Activated CD4-positive, CD25-positive, alpha-beta regulatory T cell (primary cell): ENCODE measurements around the gene CCDC78.

Experiments used
- DNase-seq, 4 experiments: peaks; one replicate each; lab custom pipeline; 2025; lab: John Stamatoyannopoulos, UW

CCDC78 gene

DNA sequence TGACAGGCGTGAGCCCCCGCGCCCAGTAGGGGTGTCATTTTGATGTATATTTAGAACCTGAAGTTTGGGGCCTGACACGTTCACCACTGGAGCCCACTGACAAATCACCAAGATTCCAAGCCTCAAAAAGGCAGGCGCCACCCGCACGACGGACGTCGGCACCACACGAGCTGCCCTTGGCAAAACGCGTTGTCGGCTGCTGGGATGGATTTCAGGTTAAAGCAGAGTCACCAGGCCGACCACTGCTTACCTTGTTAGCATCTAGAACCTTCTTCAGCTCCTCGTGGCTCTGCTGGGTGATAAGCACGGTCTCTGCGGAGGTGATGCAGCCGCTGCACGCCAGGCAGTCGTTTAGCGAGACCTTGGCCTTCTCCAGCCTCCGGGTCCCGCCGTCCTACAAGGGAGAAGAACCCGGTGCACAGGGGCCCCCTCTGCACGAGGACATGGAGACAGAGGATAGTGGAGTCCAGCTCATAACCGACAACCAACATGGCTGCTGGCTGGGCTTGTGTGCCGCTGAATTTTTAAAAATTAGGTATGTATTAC is 10.8 kb upstream of the CCDC78 start:
- DNase-seq = no peak

- DNase-seq = peak in 1 of 4 experiments; percentile 25
Observed at GRCh38 chr16:735982-736453, 9.8 kb upstream of the CCDC78 start.

DNA sequence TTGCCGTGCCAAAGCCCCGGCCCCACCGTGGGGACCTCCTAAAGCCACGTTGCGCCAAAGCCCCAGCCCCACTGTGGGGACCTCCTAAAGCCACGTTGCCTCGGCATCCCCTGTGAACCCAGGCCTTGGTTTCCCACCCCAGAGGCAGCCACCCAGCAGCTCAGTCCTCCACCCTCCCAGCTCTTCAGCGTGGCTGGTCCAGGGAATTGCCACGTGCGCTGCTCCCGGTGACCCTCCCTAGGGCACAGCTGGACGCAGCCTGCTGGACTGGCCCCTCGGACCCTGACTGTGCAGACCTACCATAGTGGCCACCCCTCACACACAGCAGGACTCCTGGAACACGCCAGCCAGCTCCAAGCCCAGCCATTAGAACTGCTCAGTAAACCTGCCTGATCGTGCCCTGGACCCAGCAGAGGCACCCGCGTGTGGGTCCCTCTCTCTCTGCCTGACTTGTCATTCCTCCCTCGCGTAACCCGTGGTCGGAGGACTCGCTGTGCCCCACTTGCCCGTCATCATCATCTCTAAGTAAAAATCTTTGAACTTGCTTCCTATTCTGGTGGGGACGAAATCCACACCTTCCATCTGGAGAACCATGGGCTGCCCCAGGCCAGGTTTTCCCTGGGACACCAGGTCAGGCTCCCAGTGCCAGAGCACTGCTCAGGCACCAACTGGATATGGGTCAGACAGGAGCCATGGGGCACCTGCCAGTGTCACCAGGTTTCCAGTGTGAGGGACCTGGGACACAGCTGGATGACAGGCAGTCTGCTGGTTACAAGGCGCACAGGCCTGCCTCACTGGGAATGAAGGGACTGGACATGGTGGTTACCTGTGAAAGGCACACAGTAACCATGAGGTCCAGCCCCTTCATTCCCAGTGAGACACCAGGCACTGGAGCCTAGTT is 9.0 kb upstream of the CCDC78 start:
- DNase-seq = no peak

GRCh38 chr16:734208-734980 is 8.2 kb upstream of the CCDC78 start:
- DNase-seq = no peak

DNA sequence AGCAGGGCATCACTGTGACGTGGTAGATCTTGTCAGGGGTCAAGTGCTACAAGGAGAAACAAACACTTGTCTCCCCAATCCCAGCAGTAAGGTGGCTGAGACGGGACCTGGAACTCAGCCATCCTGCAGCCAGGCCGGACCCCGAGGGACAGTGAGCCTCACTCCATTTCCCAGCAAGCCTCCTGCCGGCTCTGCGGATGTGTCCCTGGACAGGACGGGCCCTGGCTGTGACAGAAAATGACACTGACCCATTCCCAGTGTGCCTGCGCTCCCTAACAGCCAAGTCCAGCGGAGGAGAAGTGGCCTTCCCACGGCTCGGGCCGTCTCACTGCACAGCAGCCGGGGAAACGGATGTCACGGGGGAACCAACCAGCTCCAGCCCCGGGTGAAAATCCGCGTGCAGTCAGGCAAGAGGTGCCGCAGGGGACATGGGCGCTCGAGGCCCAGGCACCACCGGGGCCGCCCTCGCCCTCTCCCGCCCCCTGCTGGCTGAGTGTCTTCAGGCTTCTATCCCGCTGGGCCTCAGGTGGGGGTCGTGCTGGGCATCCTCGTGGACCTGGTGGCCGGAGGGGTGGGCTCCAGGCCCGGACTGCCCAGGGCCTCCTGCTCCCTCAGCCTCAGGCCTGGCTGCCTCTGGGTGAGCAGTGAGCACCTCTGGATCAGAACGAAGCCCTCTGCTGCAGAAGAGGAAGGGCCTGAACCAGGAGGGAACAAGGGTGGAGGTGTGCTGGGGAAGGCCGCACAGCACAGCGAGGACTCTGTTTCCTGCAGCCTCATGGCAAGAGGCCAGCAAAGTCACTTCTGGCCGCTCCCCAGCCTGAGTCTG is 7.4 kb upstream of the CCDC78 start:
- DNase-seq = peak in 1 of 4 experiments; percentile 22

GRCh38 chr16:732936-733335 is 6.7 kb upstream of the CCDC78 start:
- DNase-seq = no peak

- DNase-seq = no peak
Observed at GRCh38 chr16:732332-732731, 6.1 kb upstream of the CCDC78 start.

GRCh38 chr16:730666-731509 is 4.6 kb upstream of the CCDC78 start:
- no peak for DNase-seq

- no peak for DNase-seq
Observed at GRCh38 chr16:729768-730665, 3.8 kb upstream of the CCDC78 start.

DNA sequence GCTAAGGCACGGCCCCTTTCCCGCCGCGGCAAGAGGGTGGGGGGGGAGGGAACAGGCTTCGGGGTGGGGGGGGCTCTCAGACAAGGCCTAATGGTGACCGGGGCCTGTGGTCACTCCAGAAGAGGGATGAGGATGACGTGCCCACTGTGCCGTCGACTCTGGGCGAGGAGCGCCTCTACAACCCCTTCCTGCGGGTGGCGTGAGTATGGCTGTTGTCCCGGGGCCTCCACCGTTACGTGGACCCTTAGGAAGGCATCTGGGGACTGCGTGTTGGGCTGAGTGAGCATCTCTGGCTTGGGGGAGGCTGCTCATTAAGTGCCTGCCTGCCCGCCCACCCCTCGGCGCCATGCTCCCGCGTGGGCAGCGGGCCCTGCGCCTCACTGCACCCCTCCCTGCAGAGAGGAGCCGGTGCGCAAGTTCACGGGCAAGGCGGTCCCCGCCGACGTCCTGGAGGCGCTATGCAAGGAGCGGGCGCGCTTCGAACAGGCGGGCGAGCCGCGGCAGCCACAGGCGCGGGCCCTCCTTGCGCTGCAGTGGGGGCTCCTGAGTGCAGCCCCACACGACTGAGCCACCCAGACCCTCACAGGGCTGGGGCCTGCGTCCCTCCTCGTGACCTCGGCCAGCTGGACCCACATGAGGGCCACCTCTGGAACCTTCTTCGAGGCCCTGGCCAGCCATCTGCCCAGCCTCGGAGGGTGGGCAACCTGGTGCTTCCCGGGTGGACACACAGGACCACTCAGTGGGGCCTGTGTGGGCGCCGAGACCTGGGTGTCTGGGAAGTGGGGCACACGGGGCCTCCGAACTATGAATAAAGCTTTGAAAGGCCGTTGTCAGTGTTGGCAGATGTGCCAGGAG is 2.9 kb upstream of the CCDC78 start:
- DNase-seq = no peak

DNA sequence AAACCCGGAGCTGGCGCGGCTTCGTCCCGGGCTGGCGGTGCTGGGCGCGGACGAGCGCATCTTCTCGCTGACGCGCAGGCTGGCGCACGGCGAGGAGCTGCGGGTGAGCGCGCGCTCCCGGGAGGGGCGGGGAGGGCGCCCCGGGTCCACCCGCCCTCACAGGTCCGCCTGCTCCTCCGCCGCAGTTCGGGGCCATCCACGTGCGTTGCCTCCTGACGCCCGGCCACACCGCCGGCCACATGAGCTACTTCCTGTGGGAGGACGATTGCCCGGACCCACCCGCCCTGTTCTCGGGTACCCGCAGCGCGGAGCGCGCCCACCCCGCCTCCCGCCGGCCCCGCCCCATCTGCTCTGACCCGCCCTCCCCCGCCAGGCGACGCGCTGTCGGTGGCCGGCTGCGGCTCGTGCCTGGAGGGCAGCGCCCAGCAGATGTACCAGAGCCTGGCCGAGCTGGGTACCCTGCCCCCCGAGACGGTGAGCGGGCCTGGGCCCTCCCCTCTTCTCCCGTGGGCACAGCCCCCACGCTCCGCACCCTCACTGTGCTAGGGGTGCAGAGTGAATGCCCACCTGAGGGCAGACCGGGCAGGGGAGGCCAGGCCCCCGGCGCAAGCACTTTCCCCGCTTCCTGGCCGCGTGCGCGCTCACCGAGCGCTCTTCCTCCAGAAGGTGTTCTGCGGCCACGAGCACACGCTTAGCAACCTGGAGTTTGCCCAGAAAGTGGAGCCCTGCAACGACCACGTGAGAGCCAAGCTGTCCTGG is 2.1 kb upstream of the CCDC78 start:
- DNase-seq = peak in 2 of 4 experiments; percentile 36 to 38

DNA sequence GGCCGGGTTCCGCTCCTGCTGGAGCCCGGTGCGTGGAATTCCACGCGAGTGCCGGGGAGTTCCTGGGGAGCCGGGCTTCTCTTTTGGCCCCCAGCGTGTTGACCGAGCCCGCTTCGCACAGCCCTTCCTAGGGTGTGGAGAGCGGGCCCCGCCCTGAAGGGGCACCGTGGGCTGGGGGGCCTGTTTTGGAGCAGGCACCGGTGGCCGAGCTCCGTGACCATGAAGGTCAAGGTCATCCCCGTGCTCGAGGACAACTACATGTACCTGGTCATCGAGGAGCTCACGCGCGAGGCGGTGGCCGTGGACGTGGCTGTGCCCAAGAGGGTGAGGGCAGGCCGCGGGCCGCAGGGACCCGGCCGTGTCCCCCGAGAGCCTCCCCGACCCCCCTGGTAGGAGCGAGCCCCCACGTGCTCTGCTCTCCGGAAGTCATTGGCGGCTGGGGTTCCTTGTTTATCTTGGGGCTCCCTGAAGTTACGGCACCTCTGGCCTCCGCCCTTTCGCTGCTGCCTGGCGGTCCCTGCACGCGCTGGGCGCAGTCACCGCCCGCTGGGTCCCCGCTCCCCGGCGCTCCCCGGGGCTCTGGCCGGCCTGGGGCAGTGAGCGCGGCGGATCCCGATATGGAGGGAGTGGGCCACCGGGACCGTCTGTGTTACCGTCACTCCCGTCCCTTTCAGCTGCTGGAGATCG is 1.2 kb upstream of the CCDC78 start:
- no peak for DNase-seq

DNA sequence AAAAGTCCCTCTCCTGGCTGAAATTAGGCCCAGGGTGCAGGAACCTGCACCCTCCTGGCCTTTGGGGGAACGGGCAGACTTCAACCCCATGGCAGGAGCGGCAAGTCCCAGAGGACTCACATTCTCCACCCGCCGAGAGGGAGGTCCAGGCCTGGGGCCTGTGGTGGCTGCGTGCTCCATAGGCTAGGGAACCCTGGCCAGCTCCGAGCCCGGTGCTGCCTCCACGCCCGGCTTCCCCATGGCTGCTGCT is 130 bp downstream of the CCDC78 start:
- DNase-seq = no peak

- no peak for DNase-seq
Observed at GRCh38 chr16:725463-726187, 618 bp downstream of the CCDC78 start.

- DNase-seq = no peak
Observed at GRCh38 chr16:725041-725376, 1.2 kb downstream of the CCDC78 start.

- no peak for DNase-seq
Observed at GRCh38 chr16:724188-725040, 1.8 kb downstream of the CCDC78 start.
